Measurements from ENCODE around the gene CWC27. TPM values are rescaled to one million over a fixed set of nuclear protein-coding genes. Genes with fewer than 3 reads are reported as not detected.

CWC27 gene
- total RNA-seq, 1 donor from 2014 or later, result 12.7 TPM

DNA sequence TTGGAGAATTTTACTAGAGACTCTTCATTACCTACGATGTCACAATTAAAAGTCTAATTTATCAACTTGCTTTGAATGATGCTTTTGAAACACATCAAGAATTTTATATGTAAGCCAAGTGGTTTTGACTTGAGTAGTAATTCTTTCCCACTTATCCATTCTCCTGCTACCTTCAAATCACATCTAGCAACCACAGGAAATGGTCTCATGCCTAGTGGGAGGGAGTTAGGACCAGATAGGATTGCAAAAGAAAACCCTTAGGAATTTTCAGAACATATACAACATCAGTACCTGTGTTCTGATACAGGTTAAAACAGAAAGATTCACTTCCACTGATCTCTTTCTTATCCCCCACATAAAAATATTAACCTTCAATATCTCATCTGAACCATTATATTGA, 260.4 kb downstream of the CWC27 start:
- DNase-seq (ENCODE audit: extremely low read depth, low read depth, low spot score), result no peak

DNA sequence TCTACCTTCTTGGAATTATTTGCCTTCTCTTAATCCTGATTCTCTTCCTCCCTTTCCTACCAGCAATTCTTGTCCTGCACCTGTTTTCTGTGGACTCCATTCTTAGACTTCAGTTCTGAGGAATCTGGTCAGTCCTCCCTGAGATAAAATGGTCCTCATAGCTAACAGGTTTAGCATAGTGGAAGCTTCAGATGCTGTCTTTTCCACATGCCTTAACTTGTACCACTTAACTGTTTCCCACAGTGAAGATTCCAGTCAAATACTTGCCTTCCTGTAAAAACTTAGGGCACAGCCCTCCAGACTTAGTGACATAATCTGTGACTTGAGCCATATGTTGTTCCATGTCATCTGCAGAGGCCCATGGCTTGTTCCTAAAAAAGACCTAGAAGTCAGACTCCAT, 261.3 kb downstream of the CWC27 start:
- DNase-seq (ENCODE audit: extremely low read depth, low read depth, low spot score), result no peak

DNA sequence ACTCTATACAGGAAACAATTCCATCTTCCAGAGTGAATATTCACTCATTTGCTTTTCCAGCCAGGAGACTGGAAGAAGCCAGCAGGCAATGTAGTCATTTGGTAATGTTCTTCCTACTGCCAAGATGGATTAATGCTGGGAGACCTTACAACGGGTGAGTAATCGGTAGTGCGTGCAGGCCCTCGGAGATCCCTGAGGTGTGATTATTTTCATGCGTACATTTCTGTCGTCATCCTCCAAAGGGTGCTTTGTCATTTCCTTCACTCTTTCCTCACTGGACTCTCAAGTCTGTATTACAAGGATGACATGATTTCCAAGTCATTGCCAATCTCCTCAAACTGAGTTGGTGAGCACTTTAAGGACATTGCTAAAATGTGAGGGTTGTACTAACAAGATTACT, 263.5 kb downstream of the CWC27 start:
- DNase-seq (ENCODE audit: extremely low read depth, low read depth, low spot score), result no peak

DNA sequence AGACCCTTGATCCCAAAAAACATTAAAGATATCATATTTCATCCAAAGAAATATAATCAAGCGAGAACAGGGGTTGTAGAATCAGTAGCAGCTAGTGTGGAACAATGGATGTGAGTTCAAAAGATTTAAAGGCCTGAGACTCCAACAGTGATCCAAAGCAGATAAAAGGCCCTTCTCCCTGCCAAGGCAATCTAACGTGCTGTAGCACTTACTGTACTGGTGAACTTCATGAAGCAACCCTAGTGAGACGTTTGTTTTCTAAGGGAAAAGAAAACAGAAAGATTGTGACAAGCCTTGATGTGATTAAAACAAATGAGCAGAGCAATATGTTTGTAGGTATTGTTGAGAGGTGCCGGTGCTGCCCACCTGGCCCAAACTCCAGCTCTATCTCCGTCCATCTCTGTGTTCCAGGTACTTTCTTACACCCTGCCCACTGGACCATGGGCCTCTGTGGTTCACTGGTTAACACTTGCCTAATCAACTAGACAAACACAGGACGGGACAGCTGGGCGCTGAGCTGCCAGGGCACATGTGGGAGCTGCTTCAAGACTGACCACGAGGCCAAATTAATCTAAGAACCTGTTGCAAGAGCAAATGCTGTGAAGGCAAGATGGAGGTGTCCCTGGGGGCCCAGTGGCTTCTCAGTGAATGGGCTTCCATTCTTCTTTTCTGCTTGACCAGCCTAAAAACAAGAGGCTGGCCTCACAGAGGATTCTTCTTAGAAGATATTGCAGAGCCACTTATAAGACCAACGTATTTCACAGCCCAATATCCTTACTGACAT, 265.5 kb downstream of the CWC27 start:
- DNase-seq (ENCODE audit: extremely low read depth, low read depth, low spot score), result no peak

DNA sequence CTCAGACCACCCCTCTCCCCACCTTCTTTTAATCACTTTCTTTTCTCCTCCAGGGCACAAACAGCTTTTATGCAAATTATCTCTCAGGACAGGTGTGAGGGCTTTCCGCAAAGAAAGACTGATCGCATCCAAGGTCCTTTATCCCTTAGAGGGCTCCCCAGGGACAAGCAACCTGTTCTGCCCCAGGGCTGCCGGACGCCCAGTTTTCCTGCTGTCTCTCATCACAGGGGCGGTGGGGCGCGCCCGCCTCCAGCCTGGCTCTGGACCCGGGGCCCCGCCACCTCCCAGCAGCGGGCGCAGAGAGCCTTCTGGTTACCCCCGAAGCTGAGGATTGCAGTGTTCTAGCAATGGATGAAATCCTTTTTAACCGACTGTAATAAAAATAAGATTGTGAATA, 266.1 kb downstream of the CWC27 start:
- DNase-seq (ENCODE audit: extremely low read depth, low read depth, low spot score), result no peak

DNA sequence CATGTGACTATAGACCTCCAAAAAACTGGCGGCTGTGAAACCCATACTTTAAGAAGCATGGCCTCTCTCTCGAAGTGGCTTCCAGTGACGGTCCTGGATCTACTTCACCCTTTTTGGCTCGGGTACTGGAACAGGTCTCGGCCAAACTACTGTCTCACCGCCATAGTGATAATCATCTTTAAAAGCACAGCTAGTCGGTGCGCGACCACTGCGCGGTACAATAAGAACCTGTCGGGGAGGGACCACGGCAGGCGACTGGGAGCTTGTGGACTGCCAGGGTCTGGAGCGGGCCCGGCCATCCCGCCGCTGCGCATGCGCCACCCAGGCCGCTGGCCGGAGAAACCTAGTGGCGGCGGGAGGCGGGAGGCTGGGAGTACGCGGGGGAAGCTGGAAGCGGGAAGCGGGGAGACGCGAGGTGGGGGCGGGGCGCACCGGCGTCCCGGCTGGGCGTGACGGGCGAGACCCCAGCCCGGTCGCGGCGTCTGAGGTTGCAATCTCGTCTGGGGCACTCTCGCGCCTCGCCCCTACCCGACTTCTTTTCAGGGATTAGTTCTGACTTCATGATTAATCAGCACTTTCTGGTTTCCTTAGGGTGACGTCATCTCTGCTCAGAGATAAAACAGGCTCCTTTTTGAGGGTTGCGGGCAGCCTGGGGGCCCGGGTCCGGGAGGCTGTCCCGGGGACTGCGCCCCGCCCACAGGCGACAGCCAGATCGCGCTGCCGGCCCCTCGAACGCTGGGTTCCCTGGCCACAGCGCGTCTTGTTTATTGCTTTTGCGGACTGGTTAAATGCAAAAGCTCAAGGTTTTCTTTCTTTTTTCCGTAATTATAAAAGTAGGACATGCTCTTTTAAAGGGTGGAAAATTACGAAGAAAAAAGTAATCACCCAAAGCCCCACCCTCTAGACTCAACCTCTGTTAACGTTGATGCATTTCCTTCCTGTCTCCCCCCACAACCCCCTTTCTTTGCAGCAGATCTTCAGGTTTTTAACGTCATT, 266.8 kb downstream of the CWC27 start:
- no peak for DNase-seq (ENCODE audit: extremely low read depth, low read depth, low spot score)

DNA sequence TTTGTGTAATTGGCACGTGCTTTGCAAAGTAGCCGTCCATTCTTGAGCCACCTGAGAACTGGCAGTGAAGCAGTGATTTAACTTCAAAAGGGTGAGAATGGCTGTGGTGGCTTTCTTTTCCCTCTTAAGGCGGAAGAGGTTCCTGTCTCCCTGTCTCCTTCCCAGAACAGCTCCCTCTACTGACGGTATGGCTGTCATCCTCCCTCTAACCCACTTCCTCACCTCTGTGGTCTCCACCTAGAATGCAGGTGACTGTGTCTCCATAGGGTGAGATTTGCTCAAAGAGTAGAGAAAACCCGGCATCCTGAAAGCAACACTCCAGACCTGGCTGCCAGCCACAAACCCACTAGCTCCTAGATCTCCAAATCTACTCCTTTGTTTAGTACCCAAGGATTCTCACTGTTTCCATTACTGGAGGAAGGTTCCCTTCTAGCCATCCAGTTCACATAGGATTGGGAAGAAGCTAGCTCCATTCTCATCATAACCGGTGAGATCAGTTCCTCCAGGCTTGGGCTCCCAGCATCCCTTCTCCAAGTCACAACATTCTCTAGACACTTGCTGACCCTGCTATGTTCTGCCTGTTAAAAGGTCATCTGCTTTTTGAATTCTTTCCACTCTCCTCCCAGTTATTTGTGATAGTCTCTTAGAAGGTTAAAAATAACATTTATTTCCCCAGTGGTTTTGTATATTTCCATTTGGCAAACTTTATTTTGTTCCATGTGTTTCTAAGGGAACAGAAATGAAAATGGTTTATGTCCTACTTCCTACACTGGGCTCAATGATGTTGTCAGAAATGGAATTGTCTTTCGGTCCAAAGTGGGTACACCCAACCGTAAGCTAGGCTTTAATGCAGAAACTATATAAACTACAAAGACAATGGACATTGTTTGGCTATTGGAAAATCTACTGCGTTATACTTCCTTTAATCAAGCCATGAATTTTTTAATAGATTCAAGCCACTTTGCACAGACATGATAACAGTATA, 269.4 kb downstream of the CWC27 start:
- DNase-seq (ENCODE audit: extremely low read depth, low read depth, low spot score), result no peak

DNA sequence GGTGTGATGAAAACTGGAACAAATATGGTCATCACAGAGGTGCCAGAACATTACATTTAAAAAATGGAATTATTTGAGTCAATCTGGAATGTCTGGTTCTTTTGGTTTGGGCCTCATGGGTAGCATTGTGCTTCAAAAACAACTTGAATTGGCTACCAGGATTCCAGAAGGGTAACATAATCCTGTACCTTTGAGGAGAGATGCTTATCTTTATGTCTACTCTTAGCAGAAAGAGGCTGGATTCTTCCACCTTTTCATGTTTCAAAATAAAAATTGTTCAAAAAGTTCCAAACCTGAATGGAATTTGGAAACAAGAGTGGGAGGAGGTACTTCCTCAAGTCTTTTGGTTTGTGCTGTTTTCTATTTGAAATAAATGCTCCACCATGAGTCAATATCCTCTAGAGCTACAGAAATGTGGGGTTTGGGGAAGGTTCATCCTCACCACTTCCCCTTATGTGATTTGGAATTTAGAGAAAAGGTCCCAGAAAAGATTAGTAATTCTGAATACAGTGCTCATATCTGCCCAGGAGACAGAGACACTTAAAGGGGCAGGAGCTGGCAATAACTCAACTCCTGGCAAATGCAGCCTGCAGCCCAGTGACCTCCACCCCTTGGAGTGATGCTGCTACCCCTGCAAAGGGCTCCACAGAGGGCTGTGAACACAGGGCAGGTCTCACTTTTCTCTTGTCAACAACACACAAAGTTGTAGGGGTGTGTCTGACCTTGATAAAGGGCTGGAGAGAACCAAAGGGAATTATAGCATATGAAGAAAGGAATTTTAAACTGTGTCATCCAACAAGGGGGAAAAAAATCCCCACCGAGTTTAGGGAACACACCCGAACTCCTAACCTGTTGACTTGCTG, 272.8 kb downstream of the CWC27 start:
- DNase-seq (ENCODE audit: extremely low read depth, low read depth, low spot score), result no peak

DNA sequence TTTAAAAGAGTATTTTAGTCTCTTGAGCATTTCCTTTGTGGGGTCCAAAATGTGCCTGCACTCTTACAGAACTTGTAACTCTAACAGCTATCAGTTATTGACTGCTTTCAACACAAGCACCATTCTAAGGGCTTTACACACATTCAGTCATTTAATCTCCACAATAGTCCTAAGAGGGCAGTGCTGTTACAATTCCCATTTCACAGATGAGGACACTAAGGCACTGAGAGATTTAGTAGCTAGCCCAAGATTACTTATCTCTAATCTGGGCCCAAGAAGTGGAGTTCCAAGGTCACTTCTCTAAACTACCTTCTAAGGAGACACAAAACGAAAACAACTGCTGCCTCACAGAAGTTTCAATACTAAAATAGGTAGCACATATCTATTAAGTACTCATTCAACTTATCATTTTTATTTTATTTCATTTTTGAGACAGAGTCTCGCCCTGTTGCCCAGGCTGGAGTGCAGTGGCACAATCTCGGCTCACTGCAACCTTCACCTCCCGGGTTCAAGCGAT, 275.2 kb downstream of the CWC27 start:
- no peak for DNase-seq (ENCODE audit: extremely low read depth, low read depth, low spot score)

DNA sequence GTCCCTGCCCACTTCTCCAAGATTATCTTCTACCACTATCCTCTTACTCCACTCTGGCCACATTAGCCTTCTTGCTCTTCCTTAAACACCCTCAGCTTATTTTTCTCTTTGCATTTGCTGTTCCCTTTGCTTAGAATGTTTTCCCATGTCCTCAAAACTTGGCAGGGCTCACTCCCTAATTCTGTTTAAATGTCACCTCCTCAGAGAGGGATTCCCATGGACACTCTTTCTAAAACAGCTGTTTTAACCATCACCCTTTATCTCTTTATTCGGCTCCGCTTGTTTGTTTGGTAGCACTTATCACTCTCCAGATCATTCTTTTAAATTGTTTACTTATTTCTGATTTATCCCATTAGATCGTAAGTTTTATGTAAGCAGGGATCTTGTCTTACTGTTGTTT, 278.5 kb downstream of the CWC27 start:
- DNase-seq (ENCODE audit: extremely low read depth, low read depth, low spot score), result no peak

DNA sequence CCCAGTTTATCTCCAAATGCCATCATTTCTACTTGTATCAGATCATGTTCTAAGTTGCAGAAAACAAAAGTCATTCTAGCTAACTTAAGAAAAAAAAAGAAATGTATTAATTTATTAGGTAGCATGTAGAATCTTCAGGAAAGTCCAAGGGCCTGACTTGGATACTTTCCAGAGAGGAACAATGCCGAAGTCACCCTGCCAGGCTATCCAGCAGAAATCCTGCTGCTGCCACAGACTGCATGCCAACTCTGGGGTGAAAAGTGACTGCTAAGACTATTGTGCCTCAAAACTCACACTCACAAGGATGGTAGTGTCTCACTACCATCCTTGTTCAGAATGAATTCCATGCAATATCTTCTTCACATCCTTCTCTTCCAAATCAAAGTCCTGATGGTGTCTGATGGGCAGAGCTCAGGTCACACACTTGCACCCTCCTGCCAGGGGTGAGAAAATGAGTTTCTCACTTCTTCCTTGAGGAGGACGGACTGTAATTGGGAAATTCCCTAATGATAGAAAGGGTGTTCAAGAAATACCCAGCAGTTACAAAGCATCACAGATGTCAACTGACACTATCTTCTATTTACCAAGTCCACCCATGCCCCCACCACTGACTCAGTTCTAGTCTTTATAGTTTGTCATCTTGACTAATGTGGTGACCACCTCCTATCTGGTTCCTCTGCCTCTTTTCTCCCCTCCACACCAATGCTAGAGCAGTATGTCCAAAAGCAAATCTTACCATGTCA, 279.4 kb downstream of the CWC27 start:
- no peak for DNase-seq (ENCODE audit: extremely low read depth, low read depth, low spot score)

DNA sequence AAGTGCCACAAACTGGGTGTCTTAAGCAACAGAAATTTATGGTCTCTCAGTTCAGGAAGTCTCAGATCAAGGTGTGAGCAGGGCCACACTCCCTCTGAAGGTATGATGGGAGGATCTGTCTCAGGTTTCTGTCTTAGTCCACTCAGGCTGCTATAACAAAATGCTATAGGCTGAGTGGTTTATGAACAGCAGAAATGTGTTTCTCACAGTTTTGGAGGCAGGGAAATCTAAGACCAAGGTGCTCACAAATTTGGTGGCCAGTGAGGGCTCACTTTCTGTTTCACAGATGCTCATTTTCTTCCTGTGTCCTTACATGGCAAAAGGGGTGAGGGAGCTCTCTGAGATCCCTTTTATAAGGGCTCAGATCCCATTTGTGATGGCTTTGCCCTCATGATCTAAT, 281.4 kb downstream of the CWC27 start:
- DNase-seq (ENCODE audit: extremely low read depth, low read depth, low spot score), result no peak

DNA sequence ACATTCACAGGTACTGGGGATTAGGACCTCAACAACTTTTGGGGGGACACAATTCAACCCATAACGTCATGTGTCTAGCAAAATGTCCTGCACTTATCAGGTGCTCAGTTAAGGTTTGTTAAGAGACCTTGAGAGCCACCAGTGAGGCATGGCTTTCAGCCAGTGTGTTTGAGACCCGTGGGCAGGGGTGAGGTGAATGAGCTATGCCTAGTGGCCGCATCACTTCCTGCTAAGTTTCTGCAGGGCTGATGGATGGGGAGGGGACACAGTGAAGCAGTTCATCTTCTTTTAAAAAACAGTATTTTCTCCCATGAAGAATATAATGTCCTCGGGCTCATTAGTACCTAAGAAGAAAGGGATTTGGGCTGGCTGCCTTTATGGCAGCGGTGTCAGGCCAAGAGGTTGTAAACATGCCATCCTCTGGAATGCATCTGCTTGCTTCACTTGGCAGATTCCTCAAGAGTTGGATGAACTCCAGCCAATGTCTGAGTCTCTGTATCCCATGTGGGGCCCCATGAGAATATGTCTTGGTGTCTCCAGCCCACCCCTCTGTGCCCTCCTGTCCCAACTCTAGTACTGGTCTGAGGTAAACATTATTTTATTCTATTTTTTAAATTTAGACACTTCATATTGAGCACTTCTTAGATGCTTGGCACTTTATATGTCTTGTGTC, 282.2 kb downstream of the CWC27 start:
- DNase-seq (ENCODE audit: extremely low read depth, low read depth, low spot score), result no peak

DNA sequence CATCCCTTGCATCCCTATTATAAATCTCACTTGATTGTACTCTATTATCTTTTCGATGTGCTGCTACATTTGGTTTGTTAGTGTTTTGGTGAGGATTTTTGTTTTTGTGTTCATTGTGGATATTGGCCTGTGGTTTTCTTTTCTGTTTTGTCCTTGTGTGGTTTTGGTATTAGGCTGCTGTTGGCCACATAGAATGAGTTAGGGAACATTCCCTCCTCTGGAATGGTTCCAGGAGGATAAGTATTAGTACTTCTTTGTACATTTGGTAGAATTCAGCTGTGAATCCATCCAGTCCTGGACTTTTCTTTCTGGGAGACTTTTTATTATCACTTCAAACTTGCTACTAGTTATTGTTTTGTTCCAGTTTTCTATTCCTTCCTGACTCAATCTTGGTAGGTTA, 287.2 kb downstream of the CWC27 start:
- DNase-seq (ENCODE audit: extremely low read depth, low read depth, low spot score), result no peak

DNA sequence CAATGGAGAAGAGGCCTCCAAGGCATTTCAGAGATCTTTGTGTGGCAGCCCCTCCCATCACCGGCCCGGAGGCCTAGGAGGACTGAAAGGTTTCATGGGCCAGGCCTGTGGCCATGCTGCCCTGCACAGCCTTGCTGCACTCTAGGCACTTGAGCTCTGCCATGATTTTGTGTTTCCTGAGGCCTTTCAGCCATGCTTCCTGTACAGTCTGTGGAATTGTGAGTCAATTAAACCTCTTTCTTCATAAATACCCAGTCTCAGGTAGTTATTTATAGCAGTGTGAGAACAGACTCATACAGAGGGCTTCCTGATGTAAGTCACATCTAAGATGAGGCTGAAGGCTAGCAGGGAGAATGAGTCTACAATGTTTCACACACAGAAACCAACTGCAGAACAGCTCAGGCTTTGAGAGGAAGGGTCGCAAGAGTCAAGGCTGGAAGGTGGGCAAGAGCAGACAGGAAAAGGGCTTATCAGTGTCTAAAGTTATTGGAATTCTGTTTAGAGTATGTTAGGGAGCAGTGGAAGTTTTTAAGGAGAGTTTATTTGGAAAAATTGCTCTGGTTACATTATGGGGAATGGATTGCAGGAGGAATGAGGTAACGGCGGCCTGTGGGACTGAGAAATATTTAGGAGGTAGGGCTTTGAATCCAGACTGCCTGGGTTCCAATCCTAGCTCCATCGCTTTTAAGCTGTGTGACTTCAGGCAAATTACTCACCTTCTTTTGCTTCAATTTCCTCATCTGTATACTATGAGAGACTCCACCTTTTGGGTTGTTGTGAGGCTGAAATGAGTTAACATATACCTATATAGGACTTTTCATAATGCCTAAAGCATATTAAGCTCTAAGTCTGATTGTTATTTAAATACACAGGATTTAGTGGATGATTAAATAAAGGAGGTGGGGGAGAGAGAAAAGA, 291.2 kb downstream of the CWC27 start:
- no peak for DNase-seq (ENCODE audit: extremely low read depth, low read depth, low spot score)

DNA sequence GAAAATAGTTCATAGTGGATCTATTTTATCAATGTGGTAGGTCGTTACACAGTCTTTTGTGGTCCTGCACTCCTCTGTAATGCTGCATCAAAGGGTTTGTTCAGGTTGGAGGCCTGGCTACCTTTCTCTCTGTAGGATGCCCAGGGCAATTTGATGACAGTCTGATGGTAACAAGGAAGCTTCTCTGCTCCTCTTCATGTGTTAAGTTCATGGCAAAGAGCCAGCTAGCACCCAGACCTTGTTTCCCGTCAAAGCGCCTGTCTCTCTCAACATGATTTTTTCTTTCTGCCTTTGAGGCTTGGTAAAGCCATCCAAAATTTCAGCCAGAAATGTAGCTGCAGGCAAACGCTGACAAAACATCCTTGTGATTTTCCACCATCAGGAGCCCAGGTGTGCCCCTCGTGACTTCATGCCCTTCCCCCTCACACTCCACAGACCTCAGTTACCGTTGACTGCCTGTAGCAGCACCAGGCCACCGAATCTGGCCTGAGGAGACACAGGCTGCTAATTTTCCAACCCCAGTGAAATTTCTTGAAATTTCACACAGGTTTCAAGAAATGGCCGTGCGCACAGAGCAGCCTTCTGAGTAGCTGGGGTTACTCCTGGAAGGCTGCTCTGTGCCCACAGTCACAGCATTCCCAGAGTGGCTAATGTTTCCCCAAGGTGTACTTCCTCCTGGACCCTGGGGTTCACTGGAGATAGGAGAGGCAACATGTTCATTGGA, 292.7 kb downstream of the CWC27 start:
- no peak for DNase-seq (ENCODE audit: extremely low read depth, low read depth, low spot score)

DNA sequence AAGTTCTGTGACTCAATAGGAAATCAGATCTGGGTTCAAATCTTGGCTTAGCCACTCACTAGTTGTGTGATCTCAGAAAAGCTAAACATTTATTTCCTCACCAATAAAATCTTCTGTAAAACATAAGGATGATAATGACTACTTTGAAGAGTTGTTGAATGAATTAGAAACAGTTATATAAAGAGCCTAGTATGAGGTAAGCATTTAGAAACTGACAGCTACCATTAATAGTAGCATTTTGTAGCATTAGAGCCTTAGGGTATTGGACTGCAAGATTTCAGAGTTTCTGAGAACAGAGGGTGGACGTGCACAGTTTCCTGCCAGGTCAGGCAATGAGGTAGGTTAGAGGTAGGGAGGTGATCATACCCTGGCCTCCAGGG, 293.2 kb downstream of the CWC27 start:
- no peak for DNase-seq (ENCODE audit: extremely low read depth, low read depth, low spot score)
